Measurements from ENCODE around the gene OR2T34. TPM values are rescaled to one million over a fixed set of nuclear protein-coding genes. Genes with fewer than 3 reads are reported as not detected.

Gene OR2T34
- total RNA-seq, 1 experiment from 2014 or later: not detected

GRCh38 chr1:248592655-248593054 is 18.1 kb upstream of the OR2T34 start:
- ChIA-PET CTCF (no interaction called here), POLR2A (no interaction called here)
- H3K4me1 Mint-ChIP-seq: no peaks in the 10 kb centered on the region
- H3K27ac Mint-ChIP-seq: no peak overlapping the region
- ATAC-seq (no peak), DNase-seq (ENCODE audit: low spot score) (no peak)
- H3K9me3 Mint-ChIP-seq: peaks cover 85% of the 10 kb centered on the region
- peaks cover 54% of the 10 kb centered on the region for H3K36me3 Mint-ChIP-seq
- peaks cover 12% of the 10 kb centered on the region for H3K27me3 Mint-ChIP-seq (ENCODE audit: low read depth)
- TF ChIP-seq NFE2L1 (CRISPR knock-in tag; IDR thresholded peaks at IDR 0.05): no peak
- no peak for TF ChIP-seq CTCF (IDR thresholded peaks at IDR 0.05)
- no peak for TF ChIP-seq RELA (CRISPR knock-in tag; IDR thresholded peaks at IDR 0.05; ENCODE audit: borderline replicate concordance)
- TF ChIP-seq OVOL2 (CRISPR knock-in tag; IDR thresholded peaks at IDR 0.05; ENCODE audit: borderline replicate concordance): no peak
- TF ChIP-seq USF2 (CRISPR knock-in tag; IDR thresholded peaks at IDR 0.05): no peak
- TF ChIP-seq GABPB1 (CRISPR knock-in tag; IDR thresholded peaks at IDR 0.05): no peak
- no peak for TF ChIP-seq ATF1 (CRISPR knock-in tag; IDR thresholded peaks at IDR 0.05)
- no peak for TF ChIP-seq ZNF219 (CRISPR knock-in tag; IDR thresholded peaks at IDR 0.05; ENCODE audit: borderline replicate concordance)
- no peak for TF ChIP-seq JUN (CRISPR knock-in tag; IDR thresholded peaks at IDR 0.05)
- no peak for TF ChIP-seq FOXJ3 (CRISPR knock-in tag; IDR thresholded peaks at IDR 0.05; ENCODE audit: borderline replicate concordance)
- no peak for TF ChIP-seq MXD4 (CRISPR knock-in tag; IDR thresholded peaks at IDR 0.05; ENCODE audit: borderline replicate concordance)
- TF ChIP-seq PRRX2 (CRISPR knock-in tag; IDR thresholded peaks at IDR 0.05): no peak
- no peak for TF ChIP-seq MLX (CRISPR knock-in tag; IDR thresholded peaks at IDR 0.05)
- no peak overlapping the region for H3K4me3 Mint-ChIP-seq

GRCh38 chr1:248590055-248590454 is 15.5 kb upstream of the OR2T34 start:
- Mint-ChIP-seq H3K27me3 (ENCODE audit: low read depth) (peaks cover 5% of the 10 kb centered on the region), H3K9me3 (peaks cover 86% of the 10 kb centered on the region), H3K4me3 (no peak overlapping the region), H3K27ac (no peak overlapping the region), H3K4me1 (no peaks in the 10 kb centered on the region), H3K36me3 (peaks cover 60% of the 10 kb centered on the region)
- CTCF ChIA-PET: no interaction called here
- no peak for TF ChIP-seq ELF4 (CRISPR knock-in tag; IDR thresholded peaks at IDR 0.05; ENCODE audit: low read depth)
- no peak for TF ChIP-seq CDX4 (CRISPR knock-in tag; IDR thresholded peaks at IDR 0.05; ENCODE audit: borderline replicate concordance)
- POLR2A ChIA-PET: no interaction called here
- no peak for ATAC-seq
- DNase-seq (ENCODE audit: low spot score): no peak

- no peak overlapping the region for H3K4me3 Mint-ChIP-seq
- DNase-seq (ENCODE audit: low spot score) (no peak), ATAC-seq (no peak)
- no peak overlapping the region for H3K27ac Mint-ChIP-seq
- peaks cover 5% of the 10 kb centered on the region for H3K27me3 Mint-ChIP-seq (ENCODE audit: low read depth)
- peaks cover 63% of the 10 kb centered on the region for H3K36me3 Mint-ChIP-seq
- ChIA-PET POLR2A (no interaction called here), CTCF (no interaction called here)
- no peaks in the 10 kb centered on the region for H3K4me1 Mint-ChIP-seq
- H3K9me3 Mint-ChIP-seq: peaks cover 86% of the 10 kb centered on the region
- no peak for TF ChIP-seq ZBTB43 (CRISPR knock-in tag; IDR thresholded peaks at IDR 0.05)
- TF ChIP-seq PRRX2 (CRISPR knock-in tag; IDR thresholded peaks at IDR 0.05): no peak
- TF ChIP-seq NFE2L1 (CRISPR knock-in tag; IDR thresholded peaks at IDR 0.05): no peak
- no peak for TF ChIP-seq USF1 (CRISPR knock-in tag; IDR thresholded peaks at IDR 0.05)
- TF ChIP-seq MAX (CRISPR knock-in tag; IDR thresholded peaks at IDR 0.05): no peak
- TF ChIP-seq HMGA2 (CRISPR knock-in tag; IDR thresholded peaks at IDR 0.05): no peak
- no peak for TF ChIP-seq ZNF317 (CRISPR knock-in tag; IDR thresholded peaks at IDR 0.05; ENCODE audit: borderline replicate concordance, low read depth)
- TF ChIP-seq PREB (CRISPR knock-in tag; IDR thresholded peaks at IDR 0.05; ENCODE audit: borderline replicate concordance): no peak
- TF ChIP-seq KAT7 (CRISPR knock-in tag; IDR thresholded peaks at IDR 0.05; ENCODE audit: borderline replicate concordance): no peak
These were observed 14.8 kb upstream of the OR2T34 start for GRCh38 chr1:248589334-248589733.

All from WTC11 (cell line).